GM12878 (cell line): ENCODE measurements around the gene GAPDHS. TPM values are rescaled to one million over a fixed set of nuclear protein-coding genes. Genes with fewer than 3 reads are reported as not detected.

Source experiments
- ATAC-seq: fragments of 200-7000 bp; cut with Tn5 transposase; 3 replicates; pipeline ENCODE4 v1.9.1; 2020; ENCODE audit warnings: mild to moderate bottlenecking, moderate library complexity
- BruUV-seq: library from RNA; stranded (reverse); fragments of 400-500 nt; replicated peaks from 2 replicates; lab custom pipeline; 2021; lab: Mats Ljungman, UMichigan
- CTCF ChIA-PET: fragments of 300-600 bp; sonication (Branson Sonifier 250); formaldehyde crosslinking; extraction: SDS; loops from one replicate; lab custom pipeline; 2021; ENCODE audit warnings: inconsistent platforms; lab: Yijun Ruan, JAX
- POLR2A ChIA-PET: fragments of 350-600 bp; formaldehyde crosslinking; extraction: SDS; loops from one replicate; lab custom pipeline; 2021; ENCODE audit warnings: inconsistent platforms; lab: Charles Lee
- RAD21 ChIA-PET: fragments of 300-600 bp; sonication (Branson Sonifier 250); formaldehyde crosslinking; loops from one replicate; lab custom pipeline; 2023; ENCODE audit warnings: antibody characterized with exemption; ENCODE audit not compliant: unreplicated experiment; lab: Charles Lee
- SMC1A ChIA-PET: fragments of 300-600 bp; sonication (Branson Sonifier 250); formaldehyde crosslinking; loops from one replicate; lab custom pipeline; 2023; ENCODE audit not compliant: unreplicated experiment, uncharacterized antibody; lab: Charles Lee
- DNase-seq: peaks from one replicate; pipeline ENCODE4 v3.0.0-alpha.2; 2011; ENCODE audit warnings: low read depth, low spot score
- FAIRE-seq: peaks from 3 replicates; lab custom pipeline; 2011; peaks lifted over from hg19 to GRCh38; lab: Jason Lieb, UNC
- H2AFZ ChIP-seq: 2 replicates; pipeline ENCODE4 v1.6.0; 2011; ENCODE audit warnings: low read depth, low read length, control low read depth; ENCODE audit not compliant: control insufficient read depth
- H3K27ac ChIP-seq: 2 replicates; pipeline ENCODE4 v1.5.1; 2011; ENCODE audit warnings: control low read depth; ENCODE audit not compliant: control insufficient read depth, insufficient read depth
- H3K27me3 ChIP-seq, 2 experiments: replicated peaks in 1 of 2; 2 replicates each; pipeline versions ENCODE4 v1.6.0 to v1.6.1; 2011; ENCODE audit warnings: low read length in 1 of 2; ENCODE audit not compliant: control insufficient read depth in 2 of 2, insufficient read depth in 2 of 2
- H3K36me3 ChIP-seq, 2 experiments: 2 replicates each; pipeline ENCODE4 v1.5.1; 2011; ENCODE audit warnings: low read length in 1 of 2; ENCODE audit not compliant: control insufficient read depth in 2 of 2, insufficient read depth in 2 of 2
- H3K4me1 ChIP-seq: 2 replicates; pipeline ENCODE4 v1.6.1; 2011; ENCODE audit warnings: mild to moderate bottlenecking, low read length, moderate library complexity, mixed read lengths; ENCODE audit not compliant: control insufficient read depth, insufficient read depth
- H3K4me2 ChIP-seq: 2 replicates; pipeline ENCODE4 v1.6.0; 2011; ENCODE audit warnings: control low read depth; ENCODE audit not compliant: control insufficient read depth, insufficient read depth
- H3K4me3 ChIP-seq: fragments of 200-600 bp; sonication (generic); 2 replicates; pipeline ENCODE4 v1.5.1; 2016
- H3K79me2 ChIP-seq: 2 replicates; pipeline ENCODE4 v1.6.0; 2011; ENCODE audit warnings: low read length; ENCODE audit not compliant: control insufficient read depth, insufficient read depth
- H3K9ac ChIP-seq: 2 replicates; pipeline ENCODE4 v1.8.0; 2011; ENCODE audit warnings: low read length, control low read depth, mixed read lengths; ENCODE audit not compliant: control insufficient read depth, insufficient read depth
- H3K9me3 ChIP-seq: replicated peaks from 3 replicates; pipeline ENCODE4 v1.5.1; 2011; ENCODE audit warnings: mild to moderate bottlenecking, low read length; ENCODE audit not compliant: control insufficient read depth, insufficient read depth
- H4K20me1 ChIP-seq: 2 replicates; pipeline ENCODE4 v1.6.0; 2011; ENCODE audit not compliant: control insufficient read depth, insufficient read depth
- EGR1 ChIP-seq, 2 experiments: IDR thresholded peaks; 1 replicate in 1 of 2; 2 replicates in 1 of 2; pipeline ENCODE4 v1.6.1; 2011 to 2012; ENCODE audit warnings: low read depth in 2 of 2, low read length in 2 of 2, borderline replicate concordance in 1 of 2, mild to moderate bottlenecking in 1 of 2, moderate library complexity in 1 of 2
- ELK1 ChIP-seq: IDR thresholded peaks from 2 replicates; pipeline ENCODE4 v1.6.1; 2012; ENCODE audit warnings: low read depth, low read length, improper control_type of control experiment
- FOS ChIP-seq: IDR thresholded peaks from 3 replicates; pipeline ENCODE4 v1.6.1; 2011; ENCODE audit warnings: borderline replicate concordance; ENCODE audit not compliant: insufficient read length; ENCODE audit errors: extremely low read depth
- GABPA ChIP-seq: IDR thresholded peaks from 2 replicates; pipeline ENCODE4 v1.6.1; 2014; ENCODE audit warnings: antibody characterized with exemption, low read depth, mild to moderate bottlenecking, inconsistent platforms
- GATAD2B ChIP-seq: fragments of 450-650 bp; conservative IDR thresholded peaks from 2 replicates; pipeline ENCODE4 v1.6.1; 2017; ENCODE audit warnings: low read depth, mild to moderate bottlenecking, moderate library complexity
- HDGF ChIP-seq: fragments of 450-650 bp; IDR thresholded peaks from 2 replicates; pipeline ENCODE4 v1.6.1; 2016; ENCODE audit warnings: antibody characterized with exemption
- MAX ChIP-seq: IDR thresholded peaks from 2 replicates; pipeline ENCODE4 v1.6.1; 2012; ENCODE audit warnings: low read depth, low read length, improper control_type of control experiment
- NR2F1 ChIP-seq: fragments of 450-650 bp; conservative IDR thresholded peaks from 2 replicates; pipeline ENCODE4 v1.6.1; 2017; ENCODE audit warnings: mild to moderate bottlenecking
- PBX3 ChIP-seq: IDR thresholded peaks from 2 replicates; pipeline ENCODE4 v1.6.1; 2011; ENCODE audit warnings: mild to moderate bottlenecking, low read depth, low read length, moderate library complexity; ENCODE audit not compliant: insufficient replicate concordance
- POLR2AphosphoS5 ChIP-seq: IDR thresholded peaks from 2 replicates; pipeline ENCODE4 v1.6.1; 2011; ENCODE audit warnings: mild to moderate bottlenecking, low read length, inconsistent platforms
- RAD21 ChIP-seq: IDR thresholded peaks from 2 replicates; pipeline ENCODE4 v1.6.1; 2011; ENCODE audit warnings: mild to moderate bottlenecking, low read depth, low read length, moderate library complexity; ENCODE audit not compliant: insufficient read depth
- SP1 ChIP-seq: IDR thresholded peaks from one replicate; pipeline ENCODE4 v1.6.1; 2011; ENCODE audit warnings: low read depth, low read length
- SUZ12 ChIP-seq: fragments of 200-600 bp; sonication (generic); IDR thresholded peaks from one replicate; pipeline ENCODE4 v1.6.1; 2018; ENCODE audit warnings: antibody characterized with exemption, mild to moderate bottlenecking; ENCODE audit not compliant: unreplicated experiment
- YY1 ChIP-seq: IDR thresholded peaks from 2 replicates; pipeline ENCODE4 v1.6.1; 2011; ENCODE audit warnings: low read depth, mild to moderate bottlenecking, low read length
- ZBTB33 ChIP-seq: fragments of 450-650 bp; IDR thresholded peaks from 2 replicates; pipeline ENCODE4 v1.6.1; 2017; ENCODE audit warnings: mild to moderate bottlenecking
- WGBS: methylation state at CpG from one replicate; pipeline ENCODE4 v1.1.6; 2016; ENCODE audit warnings: low lambda C conversion rate; ENCODE audit not compliant: insufficient replicate concordance, insufficient coverage; ENCODE audit errors: missing lambda C conversion rate; 5-methylcytosine and 5-hydroxymethylcytosine counted together
- in situ Hi-C: fragments of 300-500 bp; cut with MboI; formaldehyde crosslinking; loops from 9 replicates; pipeline ENCODE4 v1.14.3; 2018; ENCODE audit warnings: mixed read lengths
- intact Hi-C: fragments of 100-400 bp; cut with micrococcal nuclease; formaldehyde crosslinking; loops from one replicate; pipeline ENCODE4 v1.14.2; 2022; ENCODE audit not compliant: unreplicated experiment
- polyA plus RNA-seq, 11 experiments: library from polyadenylated mRNA; depleted of rRNA in 4 of 11; unstranded in 6 of 11; stranded (reverse) in 5 of 11; fragments of >200 nt; fragmentation: Nextera tagmentation in 4 of 11; fragmentation: Illumina TruSeq in 1 of 11; extraction: Ambion mirVana in 4 of 11; extraction: Trizol in 1 of 11; gene quantifications; 1 replicate in 1 of 11; 2 replicates in 10 of 11; pipeline versions ENCODE4 v1.2.1 to v1.2.3, GENCODE V29; 2011 to 2016; ENCODE audit warnings: inconsistent platforms in 2 of 11, missing spikeins in 2 of 11, low read depth in 1 of 11
- total RNA-seq, 4 experiments: library from RNA; depleted of rRNA in 3 of 4; stranded (reverse); fragments of >200 nt in 3 of 4; fragmentation: Illumina TruSeq in 1 of 4; extraction: Trizol in 1 of 4; gene quantifications; 2 replicates each; pipeline versions ENCODE4 v1.2.1 to v1.2.3, GENCODE V29; 2013 to 2021

GAPDHS gene
- total and polyA plus RNA-seq, 10 of the 15 experiments (the other 5 are each of a cell fraction or from before 2014, with no cell fraction given), result 0.08 TPM; not detected in 9

- peaks cover 0 to 2% of the 10 kb centered on the region in 2 experiments; a peak in 1 of 4 replicates for H3K27me3 ChIP-seq
- SMC1A ChIA-PET, result interaction anchor here (0.6 to 4.2 kb wide), 33 partner anchors 10 to 253 kb away, joined by 3 to 44 read pairs (median 4); no protein-coding TSS in a partner anchor
- H4K20me1 ChIP-seq, result no peaks in the 10 kb centered on the region
- H3K36me3 ChIP-seq, result no peaks in the 10 kb centered on the region
- no peaks in the 10 kb centered on the region for H3K9me3 ChIP-seq
- POLR2A ChIA-PET, result interaction anchor here (0.6 to 1.5 kb wide), 8 partner anchors 9 to 165 kb away, joined by 4 to 11 read pairs (median 7); partner anchors contain the start of gene FFAR1
- DNase-seq (no peak), ATAC-seq (peak; percentile 98), FAIRE-seq (peak; percentile 92)
- intact Hi-C loops, result loop anchor here (1.0 to 10.0 kb wide), 3 partner anchors 27 to 231 kb away; partner anchors contain the start of gene USF2
- H3K9ac ChIP-seq, result no peak overlapping the region
- WGBS, result 9% methylated on average over 28 of the region's 30 CpGs
- H3K79me2 ChIP-seq, result no peaks in the 10 kb centered on the region
- peaks cover 9% of the 10 kb centered on the region for H3K4me1 ChIP-seq
- H3K4me3 ChIP-seq, result no peak overlapping the region
- no peak overlapping the region for H3K27ac ChIP-seq
- RAD21 ChIA-PET, result interaction anchor here (0.6 to 2.5 kb wide), 32 partner anchors 9 to 354 kb away, joined by 3 to 41 read pairs (median 6); partner anchors contain the start of genes FFAR1 and FXYD7
- BruUV-seq, result no TSS peak
- H2AFZ ChIP-seq, result peak overlapping the region; percentile 61
- in situ Hi-C loops, result no loop called here
- peak overlapping the region; percentile 66 for H3K4me2 ChIP-seq
- CTCF ChIA-PET, result interaction anchor here (0.6 to 7.2 kb wide), 55 partner anchors 9 to 354 kb away, joined by 3 to 111 read pairs (median 4); partner anchors contain the start of genes FFAR1, FFAR2 and USF2
- 0 out of 2 replicates have a peak, but pooled peaks have one; percentile 46 for TF ChIP-seq GATAD2B
- TF ChIP-seq RAD21, result peak; percentile 88
- no peak for TF ChIP-seq ELK1
- TF ChIP-seq SP1, result peak; percentile 49
- TF ChIP-seq HDGF, result no peak; the same call in 1 of the 2 replicates
- TF ChIP-seq ZBTB33, result no peak
- TF ChIP-seq MAX, result no peak
- TF ChIP-seq POLR2AphosphoS5, result no peak
- TF ChIP-seq PBX3, result no peak
- TF ChIP-seq EGR1 (IDR thresholded peaks at IDR 0.05; ENCODE audit: borderline replicate concordance in 1 of 2, low read depth in 2 of 2, low read length in 2 of 2), result peak in 1 of 2 experiments; percentile 93; a peak in 2 of 3 replicates
- TF ChIP-seq FOS, result no peak
- TF ChIP-seq GABPA, result no peak
- no peak for TF ChIP-seq SUZ12
- no peak for TF ChIP-seq NR2F1
- TF ChIP-seq YY1, result peak; percentile 82
Observed at GRCh38 chr19:35495107-35496064, 37.9 kb upstream of the GAPDHS start.
